ENCODE measurements around the gene SCAF1. TPM values are rescaled to one million over a fixed set of nuclear protein-coding genes. Genes with fewer than 3 reads are reported as not detected.
"Not testable (repeated sequence)": the region's sequence is repeated elsewhere in the genome, so short reads cannot be mapped to it uniquely, and the experiment has no call there.

The SCAF1 gene
- total RNA-seq, 4 donors from 2014 or later = 19.2 to 50.9 (median 30.9) TPM

DNA sequence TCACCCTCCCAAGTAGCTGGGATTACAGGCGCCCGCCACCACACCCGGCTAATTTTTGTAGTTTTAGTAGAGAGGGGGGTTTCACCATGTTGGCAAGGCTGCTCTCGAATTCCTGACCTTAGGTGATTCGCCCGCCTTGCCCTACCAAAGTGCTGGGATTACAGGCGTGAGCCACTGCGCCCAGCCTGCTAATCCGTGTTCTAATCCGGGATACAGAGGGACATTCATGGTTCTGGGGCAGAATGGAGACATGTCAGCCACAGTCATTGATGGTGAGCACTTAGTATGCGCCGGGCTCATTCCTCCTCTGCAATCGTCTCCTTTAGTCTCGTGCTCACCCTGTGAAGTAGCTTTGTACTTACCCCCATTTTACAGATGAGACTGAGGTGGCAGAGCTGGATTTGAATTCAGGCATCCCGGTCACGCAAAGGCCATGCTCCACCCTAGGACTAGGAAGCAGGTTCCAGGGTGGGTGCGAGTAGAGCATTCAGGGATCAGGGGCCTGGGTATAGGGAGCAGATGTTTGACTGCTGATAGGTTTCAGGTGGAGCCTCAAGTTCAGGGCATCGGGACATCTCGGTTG, 10.3 kb upstream of the SCAF1 start:
- no peak overlapping the region for H3K27ac ChIP-seq (replicated peaks in 1 of 4)

GRCh38 chr19:49632576-49632975, 9.4 kb upstream of the SCAF1 start:
- TF ChIP-seq POLR2A (IDR thresholded peaks at IDR 0.05; ENCODE audit: low read depth) = no peak
- no peak for TF ChIP-seq POLR2AphosphoS5 (IDR thresholded peaks at IDR 0.05)
- TF ChIP-seq EP300 (IDR thresholded peaks at IDR 0.05) = no peak
- DNase-seq (ENCODE audit: extremely low spot score) = no peak
- no peak overlapping the region for H3K4me3 ChIP-seq
- intact Hi-C loops (cut with DNase I) = no loop called here
- no peaks in the 10 kb centered on the region for H3K9me3 ChIP-seq
- no peak overlapping the region for H3K27ac ChIP-seq (replicated peaks in 1 of 4)
- peaks cover 36 to 54% (median 50%) of the 10 kb centered on the region in 4 donors for H3K4me1 ChIP-seq
- H3K27me3 ChIP-seq = no peaks in the 10 kb centered on the region
- WGBS = 92% methylated on average over 4 of the region's 5 CpGs
- H3K36me3 ChIP-seq = peaks cover 4 to 32% (median 24%) of the 10 kb centered on the region in 4 donors

More for the DNA sequence above, 10.3 kb upstream of the SCAF1 start:
- DNase-seq (ENCODE audit: extremely low spot score) = no peak
- no peak overlapping the region for H3K4me3 ChIP-seq
- 85% methylated on average over 15 of the region's 19 CpGs for WGBS
- H3K27me3 ChIP-seq = no peaks in the 10 kb centered on the region
- intact Hi-C loops (cut with DNase I) = no loop called here
- TF ChIP-seq, protein P1, sequence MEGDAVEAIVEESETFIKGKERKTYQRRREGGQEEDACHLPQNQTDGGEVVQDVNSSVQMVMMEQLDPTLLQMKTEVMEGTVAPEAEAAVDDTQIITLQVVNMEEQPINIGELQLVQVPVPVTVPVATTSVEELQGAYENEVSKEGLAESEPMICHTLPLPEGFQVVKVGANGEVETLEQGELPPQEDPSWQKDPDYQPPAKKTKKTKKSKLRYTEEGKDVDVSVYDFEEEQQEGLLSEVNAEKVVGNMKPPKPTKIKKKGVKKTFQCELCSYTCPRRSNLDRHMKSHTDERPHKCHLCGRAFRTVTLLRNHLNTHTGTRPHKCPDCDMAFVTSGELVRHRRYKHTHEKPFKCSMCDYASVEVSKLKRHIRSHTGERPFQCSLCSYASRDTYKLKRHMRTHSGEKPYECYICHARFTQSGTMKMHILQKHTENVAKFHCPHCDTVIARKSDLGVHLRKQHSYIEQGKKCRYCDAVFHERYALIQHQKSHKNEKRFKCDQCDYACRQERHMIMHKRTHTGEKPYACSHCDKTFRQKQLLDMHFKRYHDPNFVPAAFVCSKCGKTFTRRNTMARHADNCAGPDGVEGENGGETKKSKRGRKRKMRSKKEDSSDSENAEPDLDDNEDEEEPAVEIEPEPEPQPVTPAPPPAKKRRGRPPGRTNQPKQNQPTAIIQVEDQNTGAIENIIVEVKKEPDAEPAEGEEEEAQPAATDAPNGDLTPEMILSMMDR (IDR thresholded peaks at IDR 0.05) = no peak
- TF ChIP-seq POLR2A (IDR thresholded peaks at IDR 0.05; ENCODE audit: low read depth) (no peak), POLR2AphosphoS5 (IDR thresholded peaks at IDR 0.05) (no peak), EP300 (IDR thresholded peaks at IDR 0.05) (no peak)
- H3K36me3 ChIP-seq = peaks cover 5 to 38% (median 28%) of the 10 kb centered on the region in 4 donors
- peaks cover 30 to 45% (median 42%) of the 10 kb centered on the region in 4 donors for H3K4me1 ChIP-seq
- no peaks in the 10 kb centered on the region for H3K9me3 ChIP-seq

DNA sequence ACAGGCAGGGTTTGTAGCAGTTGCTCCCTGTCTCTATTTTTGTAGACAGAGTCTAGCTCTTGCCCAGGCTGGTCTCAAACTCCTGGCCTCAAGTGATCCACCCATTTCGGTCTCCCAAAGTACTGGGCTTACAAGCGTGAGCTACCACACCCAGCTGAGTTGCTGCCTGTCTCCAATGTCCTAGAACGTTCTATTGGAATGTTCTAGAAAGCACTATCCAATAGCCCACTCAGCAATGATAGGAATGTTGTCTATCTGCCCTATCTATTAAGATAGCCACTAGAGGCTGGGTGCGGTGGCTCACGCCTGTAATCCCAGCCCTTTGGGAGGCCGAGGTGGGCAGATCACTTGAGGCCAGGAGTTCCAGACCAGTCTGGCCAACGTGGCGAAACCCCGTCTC, 8.7 kb upstream of the SCAF1 start:
- H3K4me1 ChIP-seq = peaks cover 39 to 61% (median 57%) of the 10 kb centered on the region in 4 donors
- intact Hi-C loops (cut with DNase I); H3K9me3 ChIP-seq; H3K4me3 ChIP-seq; H3K27me3 ChIP-seq; H3K27ac ChIP-seq (replicated peaks in 1 of 4); DNase-seq (ENCODE audit: extremely low spot score): not testable (repeated sequence)
- H3K36me3 ChIP-seq = peaks cover 4 to 32% (median 24%) of the 10 kb centered on the region in 4 donors
- WGBS = 80% methylated on average over 9 of the region's 9 CpGs
- TF ChIP-seq POLR2AphosphoS5 (IDR thresholded peaks at IDR 0.05) = peak in 1 of 2 donors; percentile 16

GRCh38 chr19:49635530-49636232, 6.3 kb upstream of the SCAF1 start:
- H3K27ac ChIP-seq (replicated peaks in 1 of 4) = peak overlapping the region; percentile 21 to 65 (median 34)
- H3K4me3 ChIP-seq = no peak overlapping the region
- no peak for DNase-seq (ENCODE audit: extremely low spot score)
- H3K27me3 ChIP-seq = no peaks in the 10 kb centered on the region
- peaks cover 4 to 27% (median 24%) of the 10 kb centered on the region in 4 donors for H3K36me3 ChIP-seq
- no peaks in the 10 kb centered on the region for H3K9me3 ChIP-seq
- peaks cover 49 to 60% (median 56%) of the 10 kb centered on the region in 4 donors for H3K4me1 ChIP-seq
- 58% methylated on average over 23 of the region's 24 CpGs for WGBS
- intact Hi-C loops (cut with DNase I) = no loop called here
- TF ChIP-seq, protein P1 (IDR thresholded peaks at IDR 0.05) = no peak
- no peak for TF ChIP-seq POLR2A (IDR thresholded peaks at IDR 0.05; ENCODE audit: low read depth)

- peaks cover 4 to 27% (median 24%) of the 10 kb centered on the region in 4 donors for H3K36me3 ChIP-seq
- no peak for DNase-seq (ENCODE audit: extremely low spot score)
- 74% methylated on average over 28 of the region's 30 CpGs for WGBS
- peak overlapping the region; percentile 21 to 65 (median 34) for H3K27ac ChIP-seq (replicated peaks in 1 of 4)
- TF ChIP-seq, protein P1 (IDR thresholded peaks at IDR 0.05) = no peak
- TF ChIP-seq EP300 (IDR thresholded peaks at IDR 0.05) (no peak), POLR2A (IDR thresholded peaks at IDR 0.05; ENCODE audit: low read depth) (no peak), POLR2AphosphoS5 (IDR thresholded peaks at IDR 0.05) (no peak)
- H3K27me3 ChIP-seq = no peaks in the 10 kb centered on the region
- H3K9me3 ChIP-seq = no peaks in the 10 kb centered on the region
- peaks cover 44 to 60% (median 56%) of the 10 kb centered on the region in 4 donors for H3K4me1 ChIP-seq
- no peak overlapping the region for H3K4me3 ChIP-seq
- intact Hi-C loops (cut with DNase I) = no loop called here
Observed at GRCh38 chr19:49636233-49636932, 5.6 kb upstream of the SCAF1 start.

All from esophagus muscularis mucosa (tissue), 4 donors.